GM21515 (cell line): ENCODE data around the gene ZFHX3.

Source experiments
- ATAC-seq: cut with Tn5 transposase; IDR thresholded peaks from one replicate; pipeline ENCODE4 v1.9.1; 2021; ENCODE audit not compliant: unreplicated experiment

The ZFHX3 gene

GRCh38 chr16:72857834-72858664 lies 189.9 kb downstream of the ZFHX3 start:
- no peak for ATAC-seq

GRCh38 chr16:72856797-72857196 lies 191.1 kb downstream of the ZFHX3 start:
- no peak for ATAC-seq

GRCh38 chr16:72854267-72854959 lies 193.5 kb downstream of the ZFHX3 start:
- no peak for ATAC-seq

- no peak for ATAC-seq
Measured at GRCh38 chr16:72853575-72854266, 194.2 kb downstream of the ZFHX3 start.

DNA sequence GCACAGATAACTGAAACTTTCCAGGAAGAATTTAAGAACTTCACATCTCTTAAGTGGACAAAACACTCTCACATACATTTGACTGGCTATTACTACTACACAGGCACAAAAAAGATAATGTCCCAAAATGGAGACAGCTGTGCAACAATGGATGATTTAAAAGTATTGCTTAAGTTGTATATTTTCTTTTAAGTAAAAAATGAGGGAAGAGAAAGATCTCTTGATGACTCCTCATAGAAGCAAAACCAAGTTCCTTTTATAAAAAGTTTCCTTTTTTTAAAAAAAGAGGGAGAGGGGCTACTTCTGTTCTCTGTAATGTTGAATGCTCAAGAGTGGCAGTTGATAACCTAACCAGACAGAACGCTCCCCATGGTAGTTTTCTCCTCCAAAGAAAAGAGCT lies 195.5 kb downstream of the ZFHX3 start:
- no peak for ATAC-seq

DNA sequence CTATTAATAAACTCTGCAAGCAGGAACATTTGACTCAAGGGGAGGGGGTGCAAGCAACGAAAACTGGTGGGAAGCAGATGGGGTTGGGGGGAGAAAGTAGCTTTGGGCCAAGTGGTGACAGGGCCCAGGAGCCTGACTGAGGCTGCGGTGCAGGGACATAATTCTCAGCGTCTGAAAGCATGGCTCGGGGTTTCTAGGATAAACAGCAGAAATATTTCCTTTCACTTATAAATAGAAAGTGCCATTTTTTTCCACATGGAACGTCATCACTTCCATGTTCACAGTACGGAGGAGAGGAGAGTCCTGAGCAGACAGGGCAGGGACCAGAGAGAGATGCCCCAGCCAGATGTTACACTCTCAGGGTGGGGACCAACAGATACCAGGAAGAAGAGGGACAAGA lies 197.1 kb downstream of the ZFHX3 start:
- ATAC-seq = no peak

GRCh38 chr16:72850021-72850420 lies 197.9 kb downstream of the ZFHX3 start:
- ATAC-seq = no peak

DNA sequence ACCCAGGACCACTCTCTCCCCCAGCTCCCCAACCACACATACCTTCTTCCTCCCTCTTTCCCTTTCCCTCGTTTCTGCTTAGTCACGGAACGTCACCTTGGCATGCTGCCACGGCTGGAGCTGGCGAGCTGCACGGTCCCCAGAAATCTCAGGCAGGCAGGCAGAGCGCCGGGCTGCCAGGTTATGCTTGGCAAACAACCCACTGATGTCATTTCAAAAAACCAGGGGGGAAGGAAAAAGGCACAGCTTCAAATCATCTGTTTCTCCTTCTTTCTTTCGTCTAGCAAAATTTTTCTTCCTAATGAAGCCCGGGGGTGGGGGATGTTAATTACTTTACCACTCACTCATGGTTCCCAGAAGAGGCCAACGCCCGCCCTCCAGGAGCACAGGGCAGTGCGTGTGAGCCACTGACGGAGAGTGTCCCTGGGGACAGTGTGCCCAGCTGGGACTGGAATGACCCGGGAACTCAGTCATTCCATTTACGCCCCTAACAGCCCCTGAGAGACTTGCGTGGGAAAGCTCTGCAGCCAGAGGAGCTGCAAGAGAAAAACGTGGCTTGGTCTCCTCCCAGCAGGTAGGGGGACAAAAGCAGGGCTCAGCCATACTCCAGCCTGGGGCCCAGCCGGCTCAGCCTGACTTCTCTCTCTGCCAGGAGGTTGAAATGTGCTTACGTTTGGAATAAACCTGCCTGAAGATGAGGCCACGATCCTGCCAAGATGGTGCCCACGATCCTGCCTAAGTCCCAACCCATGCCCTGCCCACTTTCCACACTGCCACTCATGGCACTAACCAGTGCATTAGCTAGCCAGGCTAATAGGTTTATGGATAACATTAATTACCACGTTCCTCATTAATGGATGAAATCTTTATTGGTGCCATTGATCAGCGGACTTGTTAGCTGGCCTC lies 198.9 kb downstream of the ZFHX3 start:
- no peak for ATAC-seq

DNA sequence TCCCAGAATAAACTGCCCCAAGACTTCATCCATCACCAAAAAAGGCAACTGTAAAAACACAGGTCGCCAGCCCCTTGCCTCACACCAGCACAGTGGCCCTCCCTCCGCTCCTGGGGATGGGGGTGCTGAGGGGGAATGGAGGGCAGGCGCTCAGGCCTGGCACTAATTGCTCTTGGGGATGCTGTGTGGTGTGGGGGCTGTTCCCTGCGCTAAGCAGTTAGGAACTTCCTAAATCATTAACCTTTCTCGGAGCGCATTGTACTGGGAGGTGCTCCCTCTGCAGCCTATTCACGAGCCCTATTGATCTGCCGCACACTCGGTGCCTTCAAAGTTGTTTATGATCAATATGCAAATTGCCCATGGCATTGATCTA lies 199.9 kb downstream of the ZFHX3 start:
- no peak for ATAC-seq

GRCh38 chr16:72847187-72848027 lies 200.5 kb downstream of the ZFHX3 start:
- ATAC-seq = peak; percentile 60

GRCh38 chr16:72846594-72846993 lies 201.3 kb downstream of the ZFHX3 start:
- no peak for ATAC-seq

DNA sequence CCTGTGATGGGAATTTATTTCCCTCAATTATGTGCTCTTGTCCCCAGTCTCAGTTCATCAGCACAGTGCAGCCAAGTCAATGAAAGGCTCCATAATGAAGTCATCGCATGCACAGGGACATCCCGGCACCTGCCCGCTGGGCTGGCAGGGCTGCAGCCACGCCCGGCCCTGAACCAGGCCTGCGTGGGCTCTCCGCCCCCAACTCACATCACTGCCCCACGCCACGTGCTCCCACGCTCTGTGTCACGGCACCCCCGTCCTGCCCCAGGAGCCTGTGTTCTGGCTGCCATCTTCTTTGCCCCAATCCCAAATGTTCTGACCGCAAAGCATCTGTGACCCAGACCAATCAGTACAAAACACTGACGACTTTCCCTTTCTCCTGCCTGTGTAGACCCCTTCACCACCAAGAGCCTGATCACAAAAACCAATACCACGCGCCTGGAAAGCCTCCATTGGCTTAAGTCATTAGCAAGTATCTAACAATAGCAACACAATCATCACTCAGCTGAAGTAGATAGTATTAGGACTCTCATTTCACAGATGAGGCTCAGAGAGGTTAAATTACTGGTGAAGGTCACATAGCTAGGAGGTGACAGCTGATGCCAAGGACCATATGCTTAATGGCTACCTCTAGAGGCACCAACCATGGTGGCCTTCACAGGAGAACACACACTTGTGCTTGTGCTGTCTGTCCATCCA lies 202.5 kb downstream of the ZFHX3 start:
- ATAC-seq = no peak

GRCh38 chr16:72844225-72844920 lies 203.6 kb downstream of the ZFHX3 start:
- no peak for ATAC-seq

DNA sequence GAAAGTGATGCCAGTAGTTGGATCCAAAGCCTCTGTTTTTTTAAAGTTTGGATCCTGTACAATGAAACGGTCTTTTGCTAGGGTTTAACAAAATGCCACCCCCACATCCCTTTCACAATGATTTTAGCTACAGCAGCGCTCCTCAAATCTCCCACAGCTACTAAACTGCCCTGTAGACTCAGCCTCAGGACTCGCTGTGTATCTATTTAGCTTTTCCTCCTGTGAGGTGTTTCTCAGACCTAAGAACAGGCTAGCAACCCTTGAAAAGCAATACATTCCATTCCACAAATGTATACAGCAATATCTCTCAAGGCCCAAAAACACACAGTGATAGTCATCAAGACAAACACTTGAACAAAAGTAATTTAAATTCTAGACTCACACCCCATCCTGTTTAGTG lies 206.4 kb downstream of the ZFHX3 start:
- no peak for ATAC-seq

DNA sequence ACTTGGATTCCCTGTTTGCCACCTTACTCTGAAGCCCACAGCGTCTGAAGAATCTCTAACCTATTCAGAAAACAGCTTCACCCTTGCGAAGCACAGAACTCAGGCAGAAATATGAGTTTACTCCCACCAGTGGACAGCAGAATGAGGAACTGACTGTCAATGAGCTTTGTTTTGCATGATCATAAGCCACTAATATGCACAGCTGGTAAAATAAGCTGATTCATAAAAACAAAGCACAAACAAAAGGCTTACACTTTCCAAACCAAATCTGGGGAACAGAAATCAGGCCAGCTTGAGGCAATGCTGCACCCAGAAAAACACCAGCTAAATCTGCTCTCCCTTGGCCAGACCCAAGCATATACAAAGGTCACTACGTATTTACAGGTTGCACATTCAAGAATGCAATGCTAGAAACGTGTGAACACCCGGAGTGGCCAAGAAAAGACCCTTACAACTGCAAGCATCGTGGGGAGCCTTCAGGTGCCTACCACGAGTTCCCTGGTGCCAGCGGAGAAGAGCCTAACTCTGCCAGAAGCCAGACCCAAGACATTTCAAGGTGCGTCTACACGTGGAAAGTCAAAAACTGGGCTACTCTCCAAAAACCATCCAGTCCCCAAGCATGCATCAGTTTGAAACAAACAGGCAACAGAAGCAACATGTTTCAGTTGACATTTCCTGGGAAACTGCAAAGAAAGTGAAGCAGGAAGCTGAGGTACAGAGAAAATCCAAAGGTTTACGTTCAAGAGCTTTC lies 207.1 kb downstream of the ZFHX3 start:
- no peak for ATAC-seq

DNA sequence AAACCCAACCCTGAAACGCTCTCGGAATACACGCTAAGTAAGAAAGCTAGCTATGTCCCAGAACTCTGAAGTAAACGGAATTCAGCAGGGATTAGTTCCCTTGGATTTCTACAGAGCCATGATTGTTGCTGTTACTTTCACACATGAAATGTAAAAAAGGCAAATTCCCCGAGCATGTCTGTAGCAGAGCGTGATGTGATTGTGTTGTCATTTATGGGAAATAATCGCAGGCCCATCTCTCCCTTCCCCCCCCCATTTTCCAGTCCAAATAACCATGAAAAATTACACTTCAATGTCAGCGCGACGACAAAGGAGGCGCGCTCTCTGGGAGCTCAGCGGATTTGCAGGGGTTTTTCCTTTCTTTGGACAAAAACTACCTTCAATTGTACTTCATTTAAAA lies 209.0 kb downstream of the ZFHX3 start:
- ATAC-seq = no peak

DNA sequence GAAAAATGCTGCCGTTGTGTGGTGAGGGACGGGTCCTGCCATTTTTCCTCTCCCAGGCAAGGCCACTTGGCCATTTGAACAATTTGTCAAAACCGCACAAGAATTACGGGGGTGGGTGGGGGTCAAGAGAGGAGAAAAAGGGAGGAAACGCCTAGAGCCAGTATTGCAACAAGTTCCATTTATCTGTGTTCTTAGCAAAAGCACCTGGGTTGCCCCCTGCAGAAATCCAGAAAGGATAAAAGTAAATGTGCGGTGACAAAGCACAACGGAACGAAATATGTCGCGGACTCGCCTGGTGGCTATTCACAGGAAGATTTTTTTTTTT lies 209.4 kb downstream of the ZFHX3 start:
- ATAC-seq = no peak

GRCh38 chr16:72837846-72838585 lies 209.9 kb downstream of the ZFHX3 start:
- no peak for ATAC-seq
